A549 (cell line): ENCODE results near the gene VSNL1. TPM values are rescaled to one million over a fixed set of nuclear protein-coding genes. Genes with fewer than 3 reads are reported as not detected.

Experiments
- ATAC-seq, 2 experiments: fragments of 200-7000 bp in 1 of 2; fragments of >200 bp in 1 of 2; cut with Nextera tagmentation in 1 of 2; cut with Tn5 transposase in 1 of 2; 3 replicates each; pipeline versions ENCODE4 v1.8.0 to v1.9.1; 2018 to 2020; ENCODE audit warnings: mild to moderate bottlenecking in 1 of 2, moderate library complexity in 1 of 2
- CTCF ChIA-PET: fragments of 300-600 bp; sonication (Branson Sonifier 250); formaldehyde crosslinking; extraction: SDS; loops from one replicate; lab custom pipeline; 2021; ENCODE audit warnings: antibody characterized with exemption, inconsistent platforms; lab: Yijun Ruan, JAX
- POLR2A ChIA-PET: fragments of 350-600 bp; formaldehyde crosslinking; extraction: SDS; loops from one replicate; lab custom pipeline; 2021; ENCODE audit warnings: antibody characterized with exemption, inconsistent platforms; lab: Yijun Ruan, JAX
- DNase-seq, 2 experiments: peaks; one replicate each; pipeline versions ENCODE4 v3.0.0 to v3.0.0-alpha.2; 2011 to 2016; ENCODE audit warnings: low read depth in 1 of 2, low spot score in 1 of 2
- FAIRE-seq: peaks from 2 replicates; lab custom pipeline; 2011; peaks lifted over from hg19 to GRCh38; lab: Jason Lieb, UNC
- H3K27ac ChIP-seq, 2 experiments: fragments of >200 bp; sonication (Bioruptor Twin); formaldehyde crosslinking; 3 replicates each; pipeline ENCODE4 v1.5.1; 2016 to 2017
- H3K4me1 ChIP-seq: fragments of >200 bp; sonication (Bioruptor Twin); formaldehyde crosslinking; 3 replicates; pipeline ENCODE4 v1.6.1; 2016
- H3K4me2 ChIP-seq: fragments of >200 bp; sonication (Bioruptor Twin); formaldehyde crosslinking; 3 replicates; pipeline ENCODE4 v1.6.1; 2016
- H3K4me3 ChIP-seq: fragments of >200 bp; sonication (Bioruptor Twin); formaldehyde crosslinking; 3 replicates; pipeline ENCODE4 v1.5.1; 2016
- H3K9me3 ChIP-seq: fragments of >200 bp; sonication (Bioruptor Twin); formaldehyde crosslinking; 3 replicates; pipeline ENCODE4 v1.6.1; 2016
- E2F6 ChIP-seq: IDR thresholded peaks from 2 replicates; pipeline ENCODE4 v1.6.1; 2012; ENCODE audit warnings: low read depth, borderline replicate concordance
- ELK1 ChIP-seq: fragments of 150-350 bp; IDR thresholded peaks from 2 replicates; pipeline ENCODE4 v1.6.1; 2014; ENCODE audit warnings: low read depth, mild to moderate bottlenecking, low read length
- FOSB ChIP-seq: fragments of 250-450 bp; sonication (Bioruptor Pico); IDR thresholded peaks from 2 replicates; pipeline ENCODE4 v1.5.0; 2020; ENCODE audit warnings: mild to moderate bottlenecking, moderate library complexity
- FOXS1 ChIP-seq: fragments of 250-450 bp; sonication (Bioruptor Pico); IDR thresholded peaks from 2 replicates; pipeline ENCODE4 v1.5.0; 2020; ENCODE audit warnings: mild to moderate bottlenecking, moderate library complexity
- HES2 ChIP-seq: fragments of >200 bp; sonication (Bioruptor Twin); formaldehyde crosslinking; IDR thresholded peaks from 2 replicates; pipeline ENCODE4 v1.6.1; 2016
- HEYL ChIP-seq: fragments of 250-450 bp; sonication (Bioruptor Pico); IDR thresholded peaks from 2 replicates; pipeline ENCODE4 v1.8.0; 2021; ENCODE audit warnings: mild to moderate bottlenecking, moderate library complexity
- HOXA7 ChIP-seq: fragments of 250-450 bp; sonication (Bioruptor Pico); IDR thresholded peaks from 2 replicates; pipeline ENCODE4 v1.5.0; 2020; ENCODE audit warnings: mild to moderate bottlenecking, moderate library complexity
- HOXB5 ChIP-seq: fragments of 250-450 bp; sonication (Bioruptor Pico); IDR thresholded peaks from 2 replicates; pipeline ENCODE4 v1.5.0; 2020; ENCODE audit warnings: mild to moderate bottlenecking, moderate library complexity
- JUNB ChIP-seq: fragments of >200 bp; sonication (Bioruptor Twin); formaldehyde crosslinking; IDR thresholded peaks from 2 replicates; pipeline ENCODE4 v1.6.1; 2016
- KDM1A ChIP-seq: fragments of 200-600 bp; sonication (generic); IDR thresholded peaks from 2 replicates; pipeline ENCODE4 v1.6.1; 2016; ENCODE audit warnings: low read depth, mild to moderate bottlenecking
- MYC ChIP-seq: IDR thresholded peaks from 2 replicates; pipeline ENCODE4 v1.6.1; 2012; ENCODE audit warnings: mild to moderate bottlenecking, inconsistent platforms, low read length, improper control_type of control experiment, borderline replicate concordance
- NFE2L2 ChIP-seq: fragments of 150-350 bp; conservative IDR thresholded peaks from 2 replicates; pipeline ENCODE4 v1.6.1; 2014; ENCODE audit warnings: low read length
- NR3C1 ChIP-seq: fragments of >200 bp; sonication (Bioruptor Twin); formaldehyde crosslinking; IDR thresholded peaks from 3 replicates; pipeline ENCODE4 v1.6.1; 2017
- PHF8 ChIP-seq: fragments of 200-600 bp; sonication (generic); IDR thresholded peaks from 2 replicates; pipeline ENCODE4 v1.6.1; 2016; ENCODE audit warnings: low read depth, mild to moderate bottlenecking, antibody characterized with exemption, moderate library complexity, borderline replicate concordance
- RARB ChIP-seq: fragments of 250-450 bp; sonication (Bioruptor Pico); IDR thresholded peaks from 2 replicates; pipeline ENCODE4 v1.8.0; 2021; ENCODE audit warnings: mild to moderate bottlenecking, moderate library complexity
- RCOR1 ChIP-seq: fragments of 150-350 bp; IDR thresholded peaks from 2 replicates; pipeline ENCODE4 v1.6.1; 2014; ENCODE audit warnings: antibody characterized with exemption, low read length, low read depth
- SREBF2 ChIP-seq: fragments of 450-650 bp; IDR thresholded peaks from 2 replicates; pipeline ENCODE4 v1.6.1; 2014; ENCODE audit warnings: mild to moderate bottlenecking, moderate library complexity
- TFCP2L1 ChIP-seq: fragments of 250-450 bp; sonication (Bioruptor Pico); IDR thresholded peaks from 2 replicates; pipeline ENCODE4 v1.5.0; 2021; ENCODE audit warnings: mild to moderate bottlenecking
- WGBS: methylation state at CpG from one replicate; pipeline ENCODE4 v1.1.6; 2017; ENCODE audit errors: missing lambda C conversion rate; 5-methylcytosine and 5-hydroxymethylcytosine counted together
- polyA minus RNA-seq: library from RNA; depleted of rRNA, polyadenylated mRNA; stranded (reverse); fragments of >200 nt; gene quantifications from 2 replicates; pipeline ENCODE4 v1.2.3, GENCODE V29; 2011; rRNA and poly(A)+ RNA removed
- polyA plus RNA-seq, 4 experiments: library from polyadenylated mRNA; depleted of rRNA in 3 of 4; stranded (reverse); fragments of >200 nt; fragmentation: RNase III in 1 of 4; extraction: RNeasy Plus Mini Kit Qiagen cat#74134 plus additional on column Dnase treatment in 1 of 4; gene quantifications; 2 replicates in 3 of 4; 3 replicates in 1 of 4; pipeline ENCODE4 v1.2.3, GENCODE V29; 2011 to 2017
- TF ChIP-seq, protein P1 (sequence below): IDR thresholded peaks from 2 replicates; pipeline ENCODE4 v1.6.1; 2012
- TF ChIP-seq, protein P2 (sequence below): fragments of >200 bp; sonication (Bioruptor Twin); formaldehyde crosslinking; IDR thresholded peaks from 3 replicates; pipeline ENCODE4 v1.6.1; 2016

The VSNL1 gene
- polyA plus RNA-seq (2011; rRNA removed) (not detected in 2 replicates), polyA plus RNA-seq (2017; fragmentation: RNase III; extraction: RNeasy Plus Mini Kit Qiagen cat#74134 plus additional on column Dnase treatment) (not detected in 3 replicates), polyA minus RNA-seq (not detected in 2 replicates)
- not detected in 2 replicates for polyA plus RNA-seq (2012; cell fraction: cytosol; rRNA removed)
- polyA plus RNA-seq (2012; cell fraction: nucleus; rRNA removed) = not detected in 2 replicates

- TF ChIP-seq HOXA7 (CRISPR knock-in tag) (no peak), HOXB5 (CRISPR knock-in tag) (no peak), E2F6 (peak; percentile 81)
- TF ChIP-seq, protein P1, sequence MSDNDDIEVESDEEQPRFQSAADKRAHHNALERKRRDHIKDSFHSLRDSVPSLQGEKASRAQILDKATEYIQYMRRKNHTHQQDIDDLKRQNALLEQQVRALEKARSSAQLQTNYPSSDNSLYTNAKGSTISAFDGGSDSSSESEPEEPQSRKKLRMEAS = peak; percentile 70; the same call in 1 of the 2 replicates
- POLR2A ChIA-PET = no interaction called here
- ATAC-seq = peak; percentile 35 to 60; a peak in 4 of 6 replicates
- peak in 1 of 2 experiments; percentile 47 for DNase-seq
- Histone ChIP-seq H3K9me3 (no peaks in the 10 kb centered on the region), H3K4me2 (peak within 1 kb of the TSS; percentile 92), H3K27ac (no peak within 1 kb of the TSS), H3K4me3 (peak within 1 kb of the TSS; percentile 43), H3K4me1 (0 out of 3 replicates have a peak, but pooled peaks cover 3% of the 10 kb centered on the region)
- WGBS = 11% methylated on average over 41 of the region's 43 CpGs
- no peak for FAIRE-seq
- CTCF ChIA-PET = no interaction called here
Observed at GRCh38 chr2:17540093-17540812, at the start of gene VSNL1. Gene VSNL1, plus strand, starts transcription at chr2:17540696. Its CDS starts 51,379 bp downstream, at chr2:17592075.

DNA sequence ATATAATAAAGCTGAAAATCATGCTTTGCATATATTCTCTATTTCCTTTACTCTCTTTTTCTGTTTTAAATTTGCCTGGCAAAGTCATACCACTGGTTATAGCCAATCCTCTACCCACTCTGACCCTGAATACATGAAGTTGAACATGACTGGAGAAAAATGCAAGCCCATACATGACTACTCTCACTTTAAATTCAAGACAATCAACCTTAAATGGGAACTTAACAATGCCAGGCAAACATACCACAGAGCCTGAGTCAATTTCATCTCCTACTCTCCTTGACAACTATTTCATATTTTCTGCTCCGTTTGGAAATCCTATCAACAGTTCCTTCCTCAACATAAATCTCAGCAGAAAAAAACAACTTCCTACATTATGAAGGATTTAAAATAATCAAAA, 44.9 kb upstream of the VSNL1 start:
- no peaks in the 10 kb centered on the region for H3K9me3 ChIP-seq
- no peak overlapping the region for H3K4me2 ChIP-seq
- FAIRE-seq (no peak), ATAC-seq (no peak), DNase-seq (no peak)
- WGBS = 2% methylated on average over 1 of the region's 1 CpG
- CTCF ChIA-PET = no interaction called here
- POLR2A ChIA-PET = no interaction called here
- no peaks in the 10 kb centered on the region for H3K4me1 ChIP-seq
- no peak for TF ChIP-seq NR3C1
- TF ChIP-seq HEYL = no peak
- no peak for TF ChIP-seq TFCP2L1
- no peak for TF ChIP-seq RCOR1
- no peak for TF ChIP-seq FOSB (CRISPR knock-in tag)
- no peak for TF ChIP-seq SREBF2
- TF ChIP-seq HES2 = no peak
- no peak for TF ChIP-seq ELK1
- TF ChIP-seq PHF8 = no peak
- no peak for TF ChIP-seq JUNB
- no peak for TF ChIP-seq MYC
- TF ChIP-seq RARB (CRISPR knock-in tag) = no peak
- H3K4me3 ChIP-seq = no peak overlapping the region
- no peak overlapping the region for H3K27ac ChIP-seq

GRCh38 chr2:17497718-17498117, 42.8 kb upstream of the VSNL1 start:
- Histone ChIP-seq H3K27ac (no peak overlapping the region), H3K4me1 (no peaks in the 10 kb centered on the region), H3K9me3 (no peaks in the 10 kb centered on the region), H3K4me2 (no peak overlapping the region)
- no peak for ATAC-seq
- DNase-seq = no peak
- CTCF ChIA-PET = no interaction called here
- 2% methylated on average over 1 of the region's 1 CpG for WGBS
- TF ChIP-seq NFE2L2 (no peak), FOXS1 (no peak), RARB (CRISPR knock-in tag) (no peak), KDM1A (no peak)
- TF ChIP-seq, protein P2, sequence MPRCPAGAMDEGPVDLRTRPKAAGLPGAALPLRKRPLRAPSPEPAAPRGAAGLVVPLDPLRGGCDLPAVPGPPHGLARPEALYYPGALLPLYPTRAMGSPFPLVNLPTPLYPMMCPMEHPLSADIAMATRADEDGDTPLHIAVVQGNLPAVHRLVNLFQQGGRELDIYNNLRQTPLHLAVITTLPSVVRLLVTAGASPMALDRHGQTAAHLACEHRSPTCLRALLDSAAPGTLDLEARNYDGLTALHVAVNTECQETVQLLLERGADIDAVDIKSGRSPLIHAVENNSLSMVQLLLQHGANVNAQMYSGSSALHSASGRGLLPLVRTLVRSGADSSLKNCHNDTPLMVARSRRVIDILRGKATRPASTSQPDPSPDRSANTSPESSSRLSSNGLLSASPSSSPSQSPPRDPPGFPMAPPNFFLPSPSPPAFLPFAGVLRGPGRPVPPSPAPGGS = no peak
- TF ChIP-seq, all 56 proteins: peak for 0
- H3K4me3 ChIP-seq = no peak overlapping the region
- POLR2A ChIA-PET = no interaction called here
- FAIRE-seq = no peak
